Measurements from ENCODE around the gene CDKL2. TPM values are rescaled to one million over a fixed set of nuclear protein-coding genes. Genes with fewer than 3 reads are reported as not detected.

Gene CDKL2
- total and polyA plus RNA-seq, 2 experiments from 2014 or later: 1.8 to 3.1 TPM

- Histone ChIP-seq H3K27ac (ENCODE audit: low read depth) (no peak overlapping the region), H2AFZ (no peak overlapping the region), H3K79me2 (replicated peaks; ENCODE audit: insufficient read depth) (no peaks in the 10 kb centered on the region), H3F3A (replicated peaks; ENCODE audit: low read depth) (no peaks in the 10 kb centered on the region), H3K36me3 (ENCODE audit: insufficient read depth) (no peaks in the 10 kb centered on the region), H3K9me2 (ENCODE audit: insufficient read depth) (0 out of 2 replicates have a peak, but pooled peaks cover 7% of the 10 kb centered on the region), H3K27me3 (ENCODE audit: insufficient read depth) (no peaks in the 10 kb centered on the region), H3K4me2 (no peak overlapping the region), H3K4me3 (no peak overlapping the region), H3K4me1 (ENCODE audit: insufficient read depth) (no peaks in the 10 kb centered on the region), H4K20me1 (replicated peaks; ENCODE audit: insufficient read depth) (no peaks in the 10 kb centered on the region)
- no peak for DNase-seq (ENCODE audit: low spot score)
- no peaks in the 10 kb centered on the region for H3K36me3 Mint-ChIP-seq (ENCODE audit: low read depth)
- TF ChIP-seq ETS1 (IDR thresholded peaks at IDR 0.05) (no peak), ZNF331 (CRISPR knock-in tag; IDR thresholded peaks at IDR 0.05; ENCODE audit: low read depth) (no peak), JUNB (IDR thresholded peaks at IDR 0.05; ENCODE audit: unreplicated experiment) (no peak), CTCF (conservative IDR thresholded peaks at IDR 0.05; ENCODE audit: low read depth in 2 of 2) (no peak), POLR2AphosphoS5 (IDR thresholded peaks at IDR 0.05; ENCODE audit: low read depth) (no peak), REST (IDR thresholded peaks at IDR 0.05; ENCODE audit: unreplicated experiment) (no peak), ZNF462 (CRISPR knock-in tag; IDR thresholded peaks at IDR 0.05) (no peak)
- H3K4me3 Mint-ChIP-seq: no peak overlapping the region
- H3K27me3 Mint-ChIP-seq (ENCODE audit: insufficient read depth, low read depth, poor library complexity): peaks cover 2% of the 10 kb centered on the region
- H3K27ac Mint-ChIP-seq: no peak overlapping the region
- no peak for ATAC-seq
- H3K4me1 Mint-ChIP-seq: no peaks in the 10 kb centered on the region
- no peaks in the 10 kb centered on the region for H3K9me3 Mint-ChIP-seq
Observed at GRCh38 chr4:75547647-75548387, 82.5 kb downstream of the CDKL2 start.
